BLaER1 treated with 17β-estradiol and CSF1 and Interleukin-3, amounts not matched to agents 10 nM and 100 nM (cell line): ENCODE measurements around the gene WDR73.
A peak's percentile ranks its signal among the peaks of the same experiment; 100 is the strongest.

Experiments
- H3K27ac ChIP-seq, 11 experiments: shearing (Covaris generic); formaldehyde crosslinking; 2 replicates each; pipeline ENCODE4 v1.8.1; 2022
- H3K27me3 ChIP-seq, 11 experiments: shearing (Covaris generic); formaldehyde crosslinking; 2 replicates each; pipeline ENCODE4 v1.8.1; 2022
- H3K36me3 ChIP-seq, 11 experiments: shearing (Covaris generic); formaldehyde crosslinking; 2 replicates each; pipeline ENCODE4 v1.8.1; 2022
- H3K4me1 ChIP-seq, 10 experiments: shearing (Covaris generic); formaldehyde crosslinking; 2 replicates each; pipeline ENCODE4 v1.8.1; 2022
- H3K4me2 ChIP-seq, 11 experiments: shearing (Covaris generic); formaldehyde crosslinking; 2 replicates each; pipeline ENCODE4 v1.8.1; 2022
- H3K4me3 ChIP-seq, 10 experiments: shearing (Covaris generic); formaldehyde crosslinking; 2 replicates each; pipeline ENCODE4 v1.8.1; 2022
- H3K9ac ChIP-seq, 11 experiments: shearing (Covaris generic); formaldehyde crosslinking; 2 replicates each; pipeline ENCODE4 v1.8.1; 2022
- H3K9me3 ChIP-seq, 11 experiments: shearing (Covaris generic); formaldehyde crosslinking; replicated peaks in 1 of 11; 2 replicates each; pipeline ENCODE4 v1.8.1; 2022
- H4K20me1 ChIP-seq, 11 experiments: shearing (Covaris generic); formaldehyde crosslinking; 2 replicates each; pipeline ENCODE4 v1.8.1; 2022
- Cebpa-rat ChIP-seq, 11 experiments: shearing (Covaris generic); IDR thresholded peaks; 2 replicates each; pipeline ENCODE4 v1.8.1; 2022

Gene WDR73

DNA sequence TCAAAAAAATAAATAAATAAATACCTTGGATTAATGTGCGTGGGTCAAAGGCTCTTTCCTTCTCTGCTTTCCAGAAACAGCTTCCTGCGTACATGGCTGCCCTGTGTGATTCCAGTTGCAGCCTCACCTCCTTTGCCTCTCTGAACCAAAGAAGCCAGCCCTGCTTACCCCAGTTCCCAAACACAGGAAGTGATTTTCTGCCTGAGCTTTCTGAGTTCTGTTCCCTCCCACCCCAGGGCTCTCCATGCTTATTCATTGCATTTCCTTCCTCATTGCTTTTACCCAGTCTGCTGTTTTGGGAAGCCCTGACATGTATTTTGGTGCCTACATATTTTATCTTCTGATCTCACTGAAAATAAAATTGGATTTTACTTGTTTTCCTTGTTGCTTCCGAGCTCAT, 37.8 kb downstream of the WDR73 start:
- Histone ChIP-seq H3K27ac (peak overlapping the region in 8 of 11 experiments; percentile 1 to 77 (median 50); a peak in 14 of 22 replicates), H3K4me3 (peak overlapping the region in 2 of 10 experiments; percentile 12 to 14; a peak in 4 of 20 replicates), H3K27me3 (peaks cover 0 to 4% (median 0%) of the 10 kb centered on the region in 11 experiments; a peak in 2 of 22 replicates), H3K9me3 (peaks cover 29 to 74% (median 60%) of the 10 kb centered on the region in 11 experiments), H3K4me1 (peaks cover 0 to 52% (median 20%) of the 10 kb centered on the region in 10 experiments; a peak in 17 of 20 replicates), H3K36me3 (peaks cover 23 to 100% (median 94%) of the 10 kb centered on the region in 11 experiments), H3K4me2 (peak overlapping the region in 8 of 11 experiments; percentile 55 to 91 (median 73); a peak in 16 of 22 replicates), H4K20me1 (peaks cover 0 to 48% (median 22%) of the 10 kb centered on the region in 11 experiments; a peak in 11 of 22 replicates), H3K9ac (peak overlapping the region in 5 of 11 experiments; percentile 16 to 61 (median 34); a peak in 8 of 22 replicates)
- TF ChIP-seq Cebpa-rat (IDR thresholded peaks at IDR 0.05) = no peak

DNA sequence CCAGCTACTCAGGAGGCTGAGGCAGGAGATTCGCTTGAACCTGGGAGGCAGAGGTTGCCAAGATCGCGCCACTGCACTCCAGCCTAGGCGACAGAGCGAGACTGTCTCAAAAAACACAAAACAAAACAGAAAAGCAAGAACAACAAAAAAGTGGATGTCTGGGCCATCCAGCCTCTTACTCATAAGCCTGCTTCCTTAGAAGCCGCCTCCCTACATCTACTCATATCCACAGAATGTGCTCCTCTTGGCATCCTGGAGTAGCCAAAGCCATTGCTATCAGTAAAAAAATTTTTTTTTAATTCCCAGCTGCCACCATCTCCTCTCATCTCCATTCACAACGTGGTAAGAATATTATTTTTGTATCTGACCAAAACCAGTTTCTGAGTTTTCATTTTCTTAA, 42.5 kb downstream of the WDR73 start:
- Histone ChIP-seq H3K36me3 (peaks cover 28 to 100% (median 94%) of the 10 kb centered on the region in 11 experiments), H4K20me1 (peaks cover 0 to 76% (median 35%) of the 10 kb centered on the region in 11 experiments; a peak in 13 of 22 replicates), H3K4me3 (no peak overlapping the region), H3K27ac (0 out of 22 replicates have a peak overlapping the region, but pooled peaks of 1 of the 11 experiments have one; percentile 9), H3K9ac (0 out of 22 replicates have a peak overlapping the region, but pooled peaks of 1 of the 11 experiments have one; percentile 1), H3K4me1 (peaks cover 13 to 51% (median 34%) of the 10 kb centered on the region in 10 experiments), H3K4me2 (peak overlapping the region in 2 of 11 experiments; percentile 15 to 19; a peak in 1 of 22 replicates), H3K9me3 (peaks cover 0 to 28% (median 14%) of the 10 kb centered on the region in 11 experiments; a peak in 14 of 22 replicates), H3K27me3 (no peaks in the 10 kb centered on the region)
- no peak for TF ChIP-seq Cebpa-rat (IDR thresholded peaks at IDR 0.05)

DNA sequence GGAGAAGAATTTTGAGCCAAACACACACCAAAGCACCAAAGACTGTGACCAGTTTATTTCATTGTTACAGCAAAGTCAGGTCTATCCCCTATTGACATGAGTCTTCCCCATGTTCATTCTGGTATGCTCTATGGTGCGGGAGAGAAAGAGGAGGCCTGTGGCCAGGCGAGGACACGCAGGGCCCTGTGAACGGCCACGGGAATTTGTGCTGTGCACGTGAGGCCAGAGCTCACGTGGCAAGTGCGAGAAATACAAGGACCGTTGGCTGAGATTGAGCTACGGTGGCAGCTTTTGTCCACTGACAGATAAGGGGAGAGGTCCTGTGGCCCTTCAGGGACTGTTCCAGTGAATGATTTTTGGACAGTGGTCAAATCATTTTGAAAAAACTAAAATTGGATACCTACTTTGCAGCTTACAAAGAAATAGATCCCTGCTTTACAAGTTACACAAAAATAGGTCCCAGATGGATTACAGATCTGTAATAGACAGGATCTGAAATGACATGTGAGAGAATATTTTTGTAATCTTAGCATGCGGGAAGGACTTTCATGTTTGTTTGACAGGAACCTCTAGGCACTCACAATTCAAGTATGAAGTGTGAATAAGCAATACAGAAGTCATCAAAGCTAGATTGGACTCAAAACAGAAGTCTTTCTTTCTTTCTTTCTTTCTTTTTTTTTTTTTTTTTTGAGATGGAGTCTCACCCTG, 44.1 kb downstream of the WDR73 start:
- Histone ChIP-seq H3K4me2 (0 out of 22 replicates have a peak overlapping the region, but pooled peaks of 1 of the 11 experiments have one; percentile 4), H3K36me3 (peaks cover 33 to 97% (median 91%) of the 10 kb centered on the region in 11 experiments), H3K27ac (0 out of 22 replicates have a peak overlapping the region, but pooled peaks of 4 of the 11 experiments have one; percentile 5 to 18 (median 15)), H3K27me3 (no peaks in the 10 kb centered on the region), H3K4me1 (peaks cover 30 to 51% (median 37%) of the 10 kb centered on the region in 10 experiments), H4K20me1 (peaks cover 0 to 86% (median 46%) of the 10 kb centered on the region in 11 experiments; a peak in 13 of 22 replicates), H3K9ac (no peak overlapping the region), H3K4me3 (no peak overlapping the region), H3K9me3 (peaks cover 0 to 11% (median 6%) of the 10 kb centered on the region in 11 experiments; a peak in 13 of 22 replicates)
- no peak for TF ChIP-seq Cebpa-rat (IDR thresholded peaks at IDR 0.05)

DNA sequence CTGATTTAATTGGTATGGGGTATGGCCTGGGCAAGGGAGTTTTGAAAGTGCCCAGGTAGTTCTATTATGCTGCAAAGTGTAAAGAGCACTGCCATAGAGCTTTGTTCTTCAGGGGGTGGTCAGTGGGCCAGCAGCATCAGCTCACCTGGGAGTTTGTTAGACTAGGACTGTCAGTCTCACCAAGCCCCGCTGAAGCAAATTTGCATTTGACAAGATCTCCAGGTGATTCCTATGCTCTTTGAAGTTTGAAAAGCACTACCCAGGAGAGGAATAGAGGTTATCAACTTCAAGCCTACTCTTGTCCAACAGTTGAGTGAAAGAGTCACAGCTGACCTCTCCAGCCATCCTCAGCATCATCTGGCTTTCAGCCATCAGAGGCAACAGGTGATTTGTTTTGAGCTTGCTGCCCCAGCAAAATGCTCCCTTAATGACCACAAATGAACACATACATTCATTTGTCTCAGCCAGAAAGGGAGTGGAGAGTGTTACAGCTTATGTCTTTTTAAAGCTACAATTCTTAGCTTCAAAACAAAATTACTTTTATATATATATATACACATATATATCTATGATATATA, 45.3 kb downstream of the WDR73 start:
- no peak overlapping the region for H3K9ac ChIP-seq

DNA sequence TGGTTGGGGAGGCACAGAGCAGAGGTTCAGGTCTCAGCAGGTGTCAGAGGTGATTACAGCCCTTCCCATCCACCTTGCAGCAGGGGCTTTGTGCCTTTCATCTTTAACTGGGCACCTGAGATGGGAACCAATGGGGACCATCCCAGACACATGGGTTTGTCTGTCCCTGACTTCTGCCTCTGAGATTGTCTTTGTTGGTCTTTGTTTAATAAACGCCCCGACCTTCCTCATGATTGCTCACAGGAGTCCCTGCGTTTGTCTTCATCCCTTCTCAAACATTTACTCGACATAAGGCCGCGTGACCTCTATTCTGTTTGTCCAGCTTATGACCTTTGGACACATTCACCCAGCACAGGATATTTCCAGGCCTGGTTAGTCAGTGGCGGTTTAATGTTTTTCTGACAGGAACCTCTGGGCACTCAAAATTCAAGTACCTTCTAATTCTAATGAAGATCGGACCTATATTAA, 47.4 kb downstream of the WDR73 start:
- Histone ChIP-seq H4K20me1 (peaks cover 0 to 62% (median 26%) of the 10 kb centered on the region in 11 experiments; a peak in 12 of 22 replicates), H3K36me3 (peaks cover 34 to 84% (median 75%) of the 10 kb centered on the region in 11 experiments), H3K27ac (peak overlapping the region in 7 of 11 experiments; percentile 76 to 97 (median 91); a peak in 14 of 22 replicates), H3K4me2 (peak overlapping the region; percentile 84 to 96 (median 93)), H3K4me1 (peaks cover 57 to 81% (median 67%) of the 10 kb centered on the region in 10 experiments), H3K4me3 (no peak overlapping the region), H3K9ac (peak overlapping the region in 6 of 11 experiments; percentile 65 to 96 (median 94); a peak in 9 of 22 replicates), H3K27me3 (no peaks in the 10 kb centered on the region), H3K9me3 (no peaks in the 10 kb centered on the region)
- TF ChIP-seq Cebpa-rat (IDR thresholded peaks at IDR 0.05) = no peak

More for the DNA sequence above, 45.3 kb downstream of the WDR73 start:
- Histone ChIP-seq H3K4me2 (peak overlapping the region in 1 of 11 experiments; percentile 8; a peak in 2 of 22 replicates), H3K9me3 (no peaks in the 10 kb centered on the region; a peak in 2 of 22 replicates), H3K4me3 (no peak overlapping the region), H4K20me1 (peaks cover 0 to 77% (median 42%) of the 10 kb centered on the region in 11 experiments; a peak in 13 of 22 replicates), H3K27ac (peak overlapping the region in 2 of 11 experiments; percentile 91 to 97; a peak in 2 of 22 replicates), H3K27me3 (no peaks in the 10 kb centered on the region), H3K36me3 (peaks cover 37 to 97% (median 88%) of the 10 kb centered on the region in 11 experiments), H3K4me1 (peaks cover 39 to 60% (median 46%) of the 10 kb centered on the region in 10 experiments)
- no peak for TF ChIP-seq Cebpa-rat (IDR thresholded peaks at IDR 0.05)

DNA sequence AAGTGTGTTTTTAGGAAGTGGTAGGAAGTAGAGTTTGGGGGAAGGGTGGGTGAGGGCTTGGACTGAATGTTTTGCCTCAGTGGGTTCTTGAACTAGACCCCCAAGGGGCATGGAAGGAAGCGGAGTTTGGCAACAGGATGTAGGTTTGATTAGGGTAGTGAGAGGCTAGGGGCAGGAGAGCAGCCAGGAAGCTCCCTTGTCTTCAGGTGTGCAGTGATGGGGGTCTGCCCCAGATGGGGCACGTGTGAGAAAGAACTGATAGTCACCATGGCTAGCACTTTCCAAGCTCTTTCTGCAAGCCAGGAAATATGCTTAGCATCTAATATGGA, 48.6 kb downstream of the WDR73 start:
- Histone ChIP-seq H3K4me2 (peak overlapping the region; percentile 84 to 96 (median 93)), H3K4me3 (peak overlapping the region; percentile 3 to 84 (median 54); a peak in 17 of 20 replicates), H3K4me1 (peaks cover 52 to 84% (median 68%) of the 10 kb centered on the region in 10 experiments), H3K9me3 (no peaks in the 10 kb centered on the region), H3K36me3 (peaks cover 34 to 72% (median 64%) of the 10 kb centered on the region in 11 experiments), H3K9ac (peak overlapping the region; percentile 54 to 96 (median 71); a peak in 20 of 22 replicates), H4K20me1 (peaks cover 0 to 51% (median 26%) of the 10 kb centered on the region in 11 experiments; a peak in 12 of 22 replicates), H3K27me3 (no peaks in the 10 kb centered on the region), H3K27ac (peak overlapping the region; percentile 59 to 97 (median 83))
- peak in 5 of 11 experiments; percentile 52 to 81 (median 62); a peak in 7 of 22 replicates for TF ChIP-seq Cebpa-rat (IDR thresholded peaks at IDR 0.05)

DNA sequence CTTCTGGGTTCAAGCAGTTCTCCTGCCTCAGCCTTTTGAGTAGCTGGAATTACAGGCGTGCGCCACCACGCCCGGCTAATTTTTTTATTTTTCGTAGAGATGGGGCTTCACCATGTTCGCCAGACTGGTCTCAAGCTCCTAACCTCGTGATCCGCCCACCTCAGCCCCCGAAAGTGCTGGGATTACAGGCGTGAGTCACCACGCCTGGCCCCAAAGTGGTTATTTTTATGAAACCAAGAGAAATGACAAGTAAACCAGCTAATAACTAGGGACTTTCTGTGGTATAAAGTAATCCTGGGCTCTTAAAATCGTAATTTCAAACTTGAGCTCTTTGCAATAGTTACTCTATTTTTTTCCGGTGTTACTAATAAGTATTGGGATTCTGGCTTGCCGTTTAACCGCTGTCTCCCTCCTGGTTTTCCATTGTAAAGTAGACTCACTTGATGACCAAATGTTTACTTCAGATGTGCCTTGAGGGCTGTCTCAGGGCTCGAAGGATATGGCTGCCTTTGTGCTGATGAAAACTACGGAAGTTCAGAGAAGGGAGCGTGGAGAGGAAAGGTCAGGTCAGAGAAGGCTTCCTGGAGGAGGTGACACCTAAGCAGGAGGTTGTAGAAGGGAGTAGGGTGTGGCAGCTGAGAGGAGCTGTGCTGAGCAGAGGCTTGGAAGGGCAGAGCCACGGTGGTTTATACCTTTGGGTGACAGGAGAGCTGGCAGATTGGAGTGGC, 49.1 kb downstream of the WDR73 start:
- H3K27me3 ChIP-seq = no peaks in the 10 kb centered on the region
- peak overlapping the region; percentile 54 to 96 (median 71) for H3K9ac ChIP-seq
- peak overlapping the region; percentile 84 to 96 (median 93) for H3K4me2 ChIP-seq
- H3K36me3 ChIP-seq = peaks cover 34 to 67% (median 58%) of the 10 kb centered on the region in 11 experiments
- H3K4me1 ChIP-seq = peaks cover 53 to 87% (median 73%) of the 10 kb centered on the region in 10 experiments
- no peak for TF ChIP-seq Cebpa-rat (IDR thresholded peaks at IDR 0.05)
- peak overlapping the region; percentile 3 to 84 (median 54); a peak in 19 of 20 replicates for H3K4me3 ChIP-seq
- peak overlapping the region; percentile 59 to 97 (median 83) for H3K27ac ChIP-seq
- peaks cover 0 to 45% (median 26%) of the 10 kb centered on the region in 11 experiments; a peak in 12 of 22 replicates for H4K20me1 ChIP-seq
- H3K9me3 ChIP-seq = no peaks in the 10 kb centered on the region
